HG02623 (cell line): ENCODE measurements around the gene INPP4B.

Experiments
- ATAC-seq: cut with Tn5 transposase; IDR thresholded peaks from one replicate; pipeline ENCODE4 v1.9.1; 2021; ENCODE audit warnings: moderate library complexity; ENCODE audit not compliant: unreplicated experiment

INPP4B gene

DNA sequence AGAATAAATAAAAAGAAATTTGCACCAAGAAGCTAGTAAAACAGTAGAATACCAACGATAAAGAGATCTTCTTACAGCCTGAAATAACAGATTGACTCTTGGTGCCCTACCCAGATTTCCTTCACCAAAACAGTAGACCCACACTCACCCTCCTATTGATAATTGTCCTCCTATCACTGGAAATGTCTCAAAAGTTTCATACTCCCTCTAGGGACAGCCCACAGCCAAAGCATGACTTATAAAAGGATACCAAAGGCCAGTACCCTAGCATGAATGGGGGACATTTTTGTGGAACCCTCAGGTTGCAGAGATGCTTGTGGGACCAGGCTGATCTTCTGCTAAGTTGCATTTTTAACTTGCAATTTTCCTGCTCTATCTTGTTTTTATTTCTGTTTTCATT lies 104.1 kb downstream of the INPP4B start:
- ATAC-seq: no peak

DNA sequence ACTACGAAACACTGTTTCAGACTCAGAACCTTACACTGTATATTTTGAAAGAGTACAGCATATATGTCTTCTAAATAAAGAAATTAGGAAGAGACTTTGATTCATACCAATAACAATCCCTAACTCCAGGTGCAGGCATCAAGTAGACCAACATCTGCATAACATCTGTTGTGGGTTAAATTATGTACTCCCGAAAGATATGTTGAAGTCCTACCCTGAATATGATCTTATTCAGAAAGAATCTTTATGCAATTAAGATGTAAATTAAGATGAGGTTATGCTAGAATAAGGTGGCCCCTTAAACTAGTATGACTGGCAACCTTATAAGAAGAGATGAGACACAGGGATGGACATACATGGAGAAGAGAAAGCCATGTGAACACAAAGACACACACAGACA lies 117.9 kb downstream of the INPP4B start:
- no peak for ATAC-seq

GRCh38 chr4:142727149-142727548 lies 119.0 kb downstream of the INPP4B start:
- no peak for ATAC-seq

DNA sequence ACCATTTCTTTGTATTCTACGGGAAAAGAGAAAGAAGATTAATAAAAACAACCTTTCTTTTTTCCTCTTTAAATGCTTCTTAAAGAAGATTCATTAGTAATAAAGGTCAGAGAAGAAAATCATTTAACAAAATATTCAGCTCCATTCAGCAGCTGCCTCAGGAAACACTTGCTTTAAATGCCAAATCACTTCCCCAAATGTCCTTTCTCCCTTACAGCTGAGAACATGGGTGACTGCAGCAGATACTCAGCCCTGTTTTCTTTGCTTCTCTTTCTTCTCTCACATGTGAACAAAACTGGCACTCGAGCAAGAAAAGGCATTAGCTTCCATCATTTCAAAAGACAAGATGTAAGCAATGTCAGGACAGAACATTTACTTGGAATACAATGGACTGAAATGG lies 120.2 kb downstream of the INPP4B start:
- no peak for ATAC-seq

GRCh38 chr4:142721187-142721586 lies 124.9 kb downstream of the INPP4B start:
- no peak for ATAC-seq

- no peak for ATAC-seq
Measured at GRCh38 chr4:142719854-142720541, 126.1 kb downstream of the INPP4B start.

GRCh38 chr4:142718981-142719380 lies 127.1 kb downstream of the INPP4B start:
- ATAC-seq: no peak

DNA sequence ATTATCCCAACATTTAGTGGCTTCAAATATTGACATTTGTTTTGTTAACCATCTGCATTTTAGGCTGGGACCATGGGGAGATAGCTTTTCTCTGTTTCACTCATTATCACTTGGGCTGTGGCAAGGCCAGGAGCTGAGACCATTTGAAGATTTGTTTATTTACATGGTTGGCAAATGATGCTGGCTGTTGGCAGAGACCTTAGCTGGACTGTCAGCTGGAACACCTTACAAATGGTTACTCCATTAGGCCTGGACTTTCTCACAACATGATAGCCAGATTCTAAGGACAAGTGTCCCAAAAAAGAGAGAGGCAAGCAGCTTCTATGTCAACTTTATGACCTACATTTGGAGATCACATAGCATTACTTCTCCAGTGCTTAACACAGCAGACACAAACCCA lies 130.4 kb downstream of the INPP4B start:
- no peak for ATAC-seq

- ATAC-seq: no peak
Measured at GRCh38 chr4:142713282-142714030, 132.6 kb downstream of the INPP4B start.

- ATAC-seq: no peak
Measured at GRCh38 chr4:142708231-142708630, 137.9 kb downstream of the INPP4B start.

GRCh38 chr4:142707401-142707800 lies 138.7 kb downstream of the INPP4B start:
- ATAC-seq: no peak

- no peak for ATAC-seq
Measured at GRCh38 chr4:142706381-142706780, 139.7 kb downstream of the INPP4B start.

DNA sequence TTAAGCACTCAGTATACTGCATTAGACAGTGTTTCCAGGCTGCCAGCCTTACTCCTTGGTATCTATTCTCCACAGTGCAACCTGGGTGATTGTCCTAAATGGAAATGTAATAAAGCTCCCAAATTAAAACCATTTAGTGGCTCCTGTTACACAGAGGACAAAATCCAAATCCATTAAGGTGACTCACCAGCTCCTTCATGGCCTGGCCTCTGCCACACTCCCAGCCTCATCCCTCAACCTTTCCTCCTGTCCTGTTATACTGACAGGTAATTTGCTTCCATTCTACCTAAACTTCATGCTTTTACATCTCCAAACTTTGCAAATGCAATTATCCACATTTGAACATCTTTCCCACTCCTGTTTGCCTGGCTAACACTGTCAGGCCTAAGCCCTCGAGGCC lies 140.3 kb downstream of the INPP4B start:
- no peak for ATAC-seq

GRCh38 chr4:142703694-142704309 lies 142.3 kb downstream of the INPP4B start:
- ATAC-seq: no peak

DNA sequence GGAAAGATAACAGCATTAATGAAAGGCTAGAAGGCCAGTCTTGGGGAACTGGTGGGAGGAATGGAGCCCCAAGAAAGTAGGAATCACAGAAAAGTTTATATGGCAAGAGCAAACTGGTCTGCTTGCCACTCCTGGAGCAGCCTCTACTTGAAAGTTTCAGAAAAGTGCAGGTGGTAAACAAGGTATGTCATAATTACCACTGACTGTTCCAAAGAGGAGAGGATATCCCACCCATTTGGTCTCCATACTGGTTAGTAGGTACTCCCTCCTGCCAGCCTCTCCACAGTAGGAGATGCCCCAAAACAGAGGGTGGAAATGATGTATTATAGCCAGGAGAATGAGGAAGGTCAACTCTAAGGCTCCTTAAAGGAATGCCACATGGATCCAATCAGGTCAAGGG lies 145.1 kb downstream of the INPP4B start:
- no peak for ATAC-seq

DNA sequence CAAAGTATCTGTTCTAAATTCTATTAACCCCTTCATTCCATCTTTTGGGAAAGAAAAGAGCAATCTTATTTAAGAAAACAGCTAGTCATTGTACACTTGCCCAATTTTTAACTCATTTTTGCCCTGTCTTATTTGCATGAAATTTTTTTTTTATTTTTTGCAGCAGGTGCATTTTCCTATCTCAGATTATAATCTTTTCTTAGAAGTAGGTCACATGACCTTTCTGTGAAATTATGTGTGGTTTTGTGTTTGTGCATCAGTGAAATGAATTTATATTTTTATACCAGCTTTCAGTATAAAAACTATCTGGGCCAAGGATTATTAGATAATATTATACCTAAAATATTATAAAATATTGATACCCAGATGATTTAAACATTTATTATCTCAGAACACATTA lies 145.6 kb downstream of the INPP4B start:
- ATAC-seq: no peak

DNA sequence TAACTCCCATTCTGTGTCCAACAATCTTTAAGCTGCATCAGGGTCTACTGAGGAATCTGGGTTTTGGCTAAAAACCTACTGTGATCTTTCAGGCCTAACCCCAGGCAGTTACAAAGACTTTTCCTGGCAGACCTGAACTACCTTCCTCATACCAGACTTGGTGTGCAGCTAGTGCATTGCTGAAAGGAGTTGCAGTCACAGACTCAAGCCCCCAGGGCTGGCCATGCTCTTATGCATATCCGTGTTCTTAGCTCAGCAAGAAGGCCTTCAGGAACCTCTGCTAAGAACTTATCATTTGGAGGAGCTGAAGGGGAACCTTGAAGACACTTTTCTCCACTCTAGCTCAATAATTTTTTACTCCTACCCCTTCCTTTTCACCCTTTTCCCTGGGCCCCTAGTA lies 147.5 kb downstream of the INPP4B start:
- ATAC-seq: no peak

DNA sequence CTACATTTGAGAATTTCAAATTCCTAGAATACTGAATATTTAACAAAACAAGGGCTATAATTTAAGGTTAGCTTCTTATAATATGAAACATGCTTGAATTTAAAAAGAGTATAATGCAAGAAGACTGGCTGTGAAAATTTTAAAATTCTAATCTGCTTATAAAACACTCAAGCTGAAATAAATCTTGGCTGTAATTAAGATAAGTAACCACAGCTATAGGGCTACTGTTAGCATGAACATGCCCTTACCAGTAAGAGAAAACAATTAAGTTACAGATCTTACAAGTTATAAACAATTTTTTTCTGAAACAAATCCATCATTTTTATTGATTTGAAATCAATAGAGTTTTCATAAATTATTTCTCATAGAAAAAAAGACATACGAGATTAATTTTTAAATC lies 148.2 kb downstream of the INPP4B start:
- no peak for ATAC-seq

- ATAC-seq: no peak
Measured at GRCh38 chr4:142697320-142697719, 148.8 kb downstream of the INPP4B start.

GRCh38 chr4:142696334-142697122 lies 149.6 kb downstream of the INPP4B start:
- no peak for ATAC-seq

GRCh38 chr4:142690406-142691163 lies 155.5 kb downstream of the INPP4B start:
- ATAC-seq: no peak
